Measurements from ENCODE around the gene LRP1B. TPM values are rescaled to one million over a fixed set of nuclear protein-coding genes. Genes with fewer than 3 reads are reported as not detected.

LRP1B gene
- total and polyA plus RNA-seq, 5 experiments from 2014 or later: not detected

GRCh38 chr2:141528990-141529389 is 601.8 kb downstream of the LRP1B start:
- no peak overlapping the region for H3K4me3 Mint-ChIP-seq

GRCh38 chr2:141526760-141527159 is 604.1 kb downstream of the LRP1B start:
- Mint-ChIP-seq H3K4me3 (no peak overlapping the region), H3K27me3 (no peaks in the 10 kb centered on the region), H3K36me3 (no peaks in the 10 kb centered on the region), H3K27ac (no peak overlapping the region), H3K4me1 (no peaks in the 10 kb centered on the region), H3K9me3 (peaks cover 0 to 12% (median 1%) of the 10 kb centered on the region in 9 donors)
- POLR2A ChIA-PET: no interaction called here
- DNase-seq: no peak
- ATAC-seq: no peak

More at GRCh38 chr2:141528990-141529389, 601.8 kb downstream of the LRP1B start:
- Mint-ChIP-seq H3K27ac (no peak overlapping the region), H3K9me3 (peaks cover 0 to 13% (median 2%) of the 10 kb centered on the region in 9 donors), H3K27me3 (no peaks in the 10 kb centered on the region), H3K4me1 (peaks cover 0 to 4% (median 0%) of the 10 kb centered on the region in 4 donors), H3K36me3 (no peaks in the 10 kb centered on the region)
- ATAC-seq (no peak), DNase-seq (no peak)
- POLR2A ChIA-PET: no interaction called here

- no peak overlapping the region for H3K4me3 Mint-ChIP-seq
- peaks cover 0 to 10% (median 2%) of the 10 kb centered on the region in 9 donors for H3K9me3 Mint-ChIP-seq
- no peaks in the 10 kb centered on the region for H3K27me3 Mint-ChIP-seq
- no peak overlapping the region for H3K27ac Mint-ChIP-seq
- no peak for ATAC-seq
- POLR2A ChIA-PET: no interaction called here
- H3K36me3 Mint-ChIP-seq: no peaks in the 10 kb centered on the region
- no peaks in the 10 kb centered on the region for H3K4me1 Mint-ChIP-seq
- no peak for DNase-seq
Measured at GRCh38 chr2:141524777-141525176, 606.0 kb downstream of the LRP1B start.

GRCh38 chr2:141523199-141523598 is 607.6 kb downstream of the LRP1B start:
- peaks cover 0 to 10% (median 1%) of the 10 kb centered on the region in 9 donors for H3K9me3 Mint-ChIP-seq
- H3K36me3 Mint-ChIP-seq: no peaks in the 10 kb centered on the region
- no peak overlapping the region for H3K27ac Mint-ChIP-seq
- POLR2A ChIA-PET: no interaction called here
- ATAC-seq (no peak), DNase-seq (no peak)
- no peaks in the 10 kb centered on the region for H3K4me1 Mint-ChIP-seq
- no peaks in the 10 kb centered on the region for H3K27me3 Mint-ChIP-seq
- no peak overlapping the region for H3K4me3 Mint-ChIP-seq

GRCh38 chr2:141522702-141523101 is 608.1 kb downstream of the LRP1B start:
- POLR2A ChIA-PET: no interaction called here
- no peak for DNase-seq
- Mint-ChIP-seq H3K36me3 (no peaks in the 10 kb centered on the region), H3K9me3 (peaks cover 0 to 10% (median 1%) of the 10 kb centered on the region in 9 donors), H3K4me3 (no peak overlapping the region), H3K27ac (no peak overlapping the region), H3K27me3 (no peaks in the 10 kb centered on the region), H3K4me1 (no peaks in the 10 kb centered on the region)
- ATAC-seq: no peak

GRCh38 chr2:141522048-141522447 is 608.8 kb downstream of the LRP1B start:
- ATAC-seq (no peak), DNase-seq (no peak)
- Mint-ChIP-seq H3K9me3 (peaks cover 0 to 10% (median 1%) of the 10 kb centered on the region in 9 donors), H3K4me3 (no peak overlapping the region), H3K27me3 (no peaks in the 10 kb centered on the region), H3K27ac (no peak overlapping the region), H3K36me3 (no peaks in the 10 kb centered on the region), H3K4me1 (no peaks in the 10 kb centered on the region)
- POLR2A ChIA-PET: no interaction called here

GRCh38 chr2:141519906-141520305 is 610.9 kb downstream of the LRP1B start:
- Mint-ChIP-seq H3K4me3 (no peak overlapping the region), H3K27ac (no peak overlapping the region)
- POLR2A ChIA-PET: no interaction called here

GRCh38 chr2:141517852-141518421 is 612.9 kb downstream of the LRP1B start:
- H3K9me3 Mint-ChIP-seq: peaks cover 0 to 10% (median 1%) of the 10 kb centered on the region in 9 donors
- ATAC-seq (no peak), DNase-seq (no peak)
- no peaks in the 10 kb centered on the region for H3K4me1 Mint-ChIP-seq
- no peaks in the 10 kb centered on the region for H3K27me3 Mint-ChIP-seq
- H3K4me3 Mint-ChIP-seq: no peak overlapping the region
- H3K36me3 Mint-ChIP-seq: no peaks in the 10 kb centered on the region
- POLR2A ChIA-PET: no interaction called here
- H3K27ac Mint-ChIP-seq: no peak overlapping the region

More at GRCh38 chr2:141519906-141520305, 610.9 kb downstream of the LRP1B start:
- no peaks in the 10 kb centered on the region for H3K27me3 Mint-ChIP-seq
- H3K36me3 Mint-ChIP-seq: no peaks in the 10 kb centered on the region
- ATAC-seq (no peak), DNase-seq (no peak)
- H3K4me1 Mint-ChIP-seq: no peaks in the 10 kb centered on the region
- peaks cover 0 to 10% (median 1%) of the 10 kb centered on the region in 9 donors for H3K9me3 Mint-ChIP-seq

- Mint-ChIP-seq H3K27me3 (no peaks in the 10 kb centered on the region), H3K9me3 (peaks cover 0 to 10% (median under 1%) of the 10 kb centered on the region in 9 donors), H3K4me3 (no peak overlapping the region), H3K27ac (no peak overlapping the region), H3K36me3 (no peaks in the 10 kb centered on the region), H3K4me1 (no peaks in the 10 kb centered on the region)
- DNase-seq: no peak
- POLR2A ChIA-PET: no interaction called here
- ATAC-seq: no peak
Measured at GRCh38 chr2:141517180-141517851, 613.5 kb downstream of the LRP1B start.

- Mint-ChIP-seq H3K9me3 (peaks cover 0 to 3% (median 0%) of the 10 kb centered on the region in 9 donors), H3K4me1 (no peaks in the 10 kb centered on the region), H3K27ac (no peak overlapping the region), H3K4me3 (no peak overlapping the region), H3K36me3 (no peaks in the 10 kb centered on the region), H3K27me3 (no peaks in the 10 kb centered on the region)
- POLR2A ChIA-PET: no interaction called here
- ATAC-seq (no peak), DNase-seq (no peak)
Measured at GRCh38 chr2:141515931-141516330, 614.9 kb downstream of the LRP1B start.

- H3K27me3 Mint-ChIP-seq: no peaks in the 10 kb centered on the region
- DNase-seq (no peak), ATAC-seq (no peak)
- H3K4me3 Mint-ChIP-seq: no peak overlapping the region
- H3K27ac Mint-ChIP-seq: no peak overlapping the region
- no peaks in the 10 kb centered on the region for H3K4me1 Mint-ChIP-seq
- POLR2A ChIA-PET: no interaction called here
- no peaks in the 10 kb centered on the region for H3K36me3 Mint-ChIP-seq
- peaks cover 0 to 11% (median 0%) of the 10 kb centered on the region in 9 donors for H3K9me3 Mint-ChIP-seq
Measured at GRCh38 chr2:141513853-141514252, 617.0 kb downstream of the LRP1B start.

GRCh38 chr2:141508806-141509595 is 621.8 kb downstream of the LRP1B start:
- DNase-seq (no peak), ATAC-seq (no peak)
- H3K27ac Mint-ChIP-seq: no peak overlapping the region
- H3K4me1 Mint-ChIP-seq: no peaks in the 10 kb centered on the region
- no peak overlapping the region for H3K4me3 Mint-ChIP-seq
- peaks cover 0 to 14% (median 0%) of the 10 kb centered on the region in 9 donors for H3K9me3 Mint-ChIP-seq
- no peaks in the 10 kb centered on the region for H3K36me3 Mint-ChIP-seq
- H3K27me3 Mint-ChIP-seq: no peaks in the 10 kb centered on the region
- POLR2A ChIA-PET: no interaction called here

- no peak for ATAC-seq
- H3K27me3 Mint-ChIP-seq: no peaks in the 10 kb centered on the region
- H3K4me3 Mint-ChIP-seq: no peak overlapping the region
- peaks cover 0 to 14% (median 0%) of the 10 kb centered on the region in 9 donors for H3K9me3 Mint-ChIP-seq
- H3K27ac Mint-ChIP-seq: no peak overlapping the region
- POLR2A ChIA-PET: no interaction called here
- no peaks in the 10 kb centered on the region for H3K4me1 Mint-ChIP-seq
- no peaks in the 10 kb centered on the region for H3K36me3 Mint-ChIP-seq
- DNase-seq: no peak
Measured at GRCh38 chr2:141508086-141508752, 622.6 kb downstream of the LRP1B start.
